HPDE6-E6E7 (cell line): ENCODE data around the gene METAP1.
"Not testable (repeated sequence)": the region's sequence is repeated elsewhere in the genome, so short reads cannot be mapped to it uniquely, and the experiment has no call there.

ENCODE experiments used
- DNase-seq: peaks from one replicate; pipeline ENCODE4 v3.0.0; 2011; ENCODE audit warnings: missing footprints; ENCODE audit errors: extremely low spot score

The METAP1 gene

DNA sequence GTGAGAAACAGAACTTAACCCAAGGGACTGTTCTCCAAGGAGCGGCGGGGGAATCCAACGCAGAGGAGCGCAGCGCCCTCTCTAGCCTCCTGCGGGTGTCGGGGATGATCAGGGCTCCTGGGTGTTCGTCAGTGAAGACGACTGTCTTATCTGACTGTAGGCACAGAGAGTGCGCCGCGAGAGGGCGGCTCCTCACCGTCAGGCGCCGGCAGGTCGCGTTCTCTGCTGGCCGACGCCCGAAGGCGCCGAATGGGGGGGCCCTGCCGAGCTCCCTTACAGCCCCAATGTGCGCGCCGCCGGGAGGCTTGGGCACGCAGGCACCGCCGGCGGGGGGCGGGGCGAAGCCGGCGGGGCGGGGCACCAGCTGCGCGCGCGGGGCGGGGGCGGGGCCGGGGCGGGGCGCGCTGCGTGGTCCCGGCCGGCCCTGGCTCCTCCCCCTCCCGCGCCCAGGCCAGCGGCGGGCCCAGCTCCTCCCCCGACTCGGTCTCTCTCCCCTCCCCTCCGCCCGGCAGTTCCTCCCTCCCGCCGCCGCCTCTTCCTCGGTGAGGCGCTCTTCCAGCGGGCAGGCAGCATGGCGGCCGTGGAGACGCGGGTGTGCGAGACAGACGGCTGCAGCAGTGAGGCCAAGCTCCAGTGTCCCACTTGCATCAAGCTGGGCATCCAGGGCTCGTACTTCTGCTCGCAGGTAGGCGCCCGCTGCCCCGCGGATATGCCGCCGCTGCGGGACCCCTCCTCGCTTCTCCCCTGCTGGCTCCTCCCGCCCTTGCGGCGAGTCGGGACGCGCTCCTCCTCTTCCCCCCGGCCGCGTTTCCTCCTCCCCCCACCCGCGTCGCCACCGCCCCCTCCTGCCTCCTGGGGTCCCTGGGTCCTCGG, at the start of gene METAP1:
Gene METAP1 (plus strand): TSS at position 539 of the 873 bp plus-strand sequence. CDS start 33 bp downstream, at position 572.
- peak; percentile 94 for DNase-seq

DNA sequence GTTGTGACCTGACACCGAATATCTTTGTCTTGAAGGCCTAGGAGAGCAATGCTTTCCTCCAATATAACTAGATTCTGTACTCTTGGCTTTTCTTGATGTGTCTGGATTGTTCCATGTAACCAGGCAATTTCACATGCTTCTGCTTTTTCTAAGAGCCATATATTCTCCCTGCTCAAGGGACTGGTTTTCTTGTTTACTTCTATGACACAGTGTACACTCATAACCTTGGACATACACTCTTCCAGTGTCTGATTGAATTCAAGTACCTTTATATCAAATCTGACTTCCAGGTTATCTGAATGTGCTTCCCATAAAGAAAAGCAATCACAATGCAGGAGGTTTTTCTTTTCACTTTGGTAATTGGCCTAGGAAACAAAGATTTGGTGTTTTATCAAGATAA, 49.2 kb upstream of the METAP1 start:
- DNase-seq: no peak

DNA sequence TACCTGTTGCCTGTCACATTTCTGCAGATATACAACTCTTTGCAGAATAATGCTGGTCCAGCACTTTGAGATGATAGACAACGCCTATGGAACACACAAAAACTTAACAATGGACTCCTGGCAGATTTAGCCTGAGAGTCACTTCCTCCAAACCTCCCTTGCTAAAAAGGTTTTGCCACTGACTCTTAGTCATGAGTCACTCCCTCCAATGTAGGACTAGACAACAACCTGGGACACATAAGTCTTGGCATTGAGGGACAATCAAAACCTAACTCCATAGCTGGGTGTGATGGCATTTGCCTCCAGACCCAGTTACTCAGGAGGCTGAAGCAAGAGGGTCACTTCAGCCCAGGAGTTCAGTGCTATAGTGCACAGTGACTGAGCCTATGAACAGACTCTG, 44.6 kb upstream of the METAP1 start:
- DNase-seq: no peak

DNA sequence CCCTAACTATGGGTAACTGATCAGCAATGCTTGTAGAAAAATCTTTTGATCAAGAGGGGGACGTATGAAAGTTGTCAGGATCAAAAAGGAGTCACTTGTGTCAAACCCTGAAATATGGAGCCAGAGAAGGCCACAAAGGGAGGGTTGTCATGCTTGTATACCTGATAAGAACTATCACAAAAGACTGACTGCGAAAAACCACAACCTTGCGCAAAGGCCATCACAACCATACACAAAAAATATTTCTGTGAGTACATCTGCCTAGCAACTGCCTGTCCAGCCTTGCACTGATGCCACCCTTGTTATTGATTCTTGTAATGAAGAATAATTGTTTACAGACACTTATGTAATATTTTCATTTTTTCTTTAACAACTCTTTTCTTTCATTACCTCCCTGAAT, 43.8 kb upstream of the METAP1 start:
- no peak for DNase-seq

DNA sequence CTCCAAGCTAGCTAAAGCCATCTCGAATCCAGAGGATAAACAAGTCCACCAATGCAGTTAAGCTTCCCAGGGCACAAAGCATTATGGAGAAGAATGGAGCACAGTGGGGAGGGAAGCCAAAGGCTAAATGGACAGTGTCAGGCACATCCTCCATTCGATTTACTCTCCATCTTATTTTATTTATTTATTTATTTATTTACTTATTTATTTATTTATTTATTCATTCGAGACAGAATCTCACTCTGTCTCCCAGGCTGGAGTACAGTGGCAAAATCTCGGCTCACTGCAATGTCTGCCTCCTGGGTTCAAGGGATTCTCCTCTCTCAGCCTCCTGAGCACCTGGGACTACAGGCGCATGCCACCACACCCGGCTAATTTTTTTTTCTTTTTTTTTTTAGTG, 40.3 kb upstream of the METAP1 start:
- no peak for DNase-seq

DNA sequence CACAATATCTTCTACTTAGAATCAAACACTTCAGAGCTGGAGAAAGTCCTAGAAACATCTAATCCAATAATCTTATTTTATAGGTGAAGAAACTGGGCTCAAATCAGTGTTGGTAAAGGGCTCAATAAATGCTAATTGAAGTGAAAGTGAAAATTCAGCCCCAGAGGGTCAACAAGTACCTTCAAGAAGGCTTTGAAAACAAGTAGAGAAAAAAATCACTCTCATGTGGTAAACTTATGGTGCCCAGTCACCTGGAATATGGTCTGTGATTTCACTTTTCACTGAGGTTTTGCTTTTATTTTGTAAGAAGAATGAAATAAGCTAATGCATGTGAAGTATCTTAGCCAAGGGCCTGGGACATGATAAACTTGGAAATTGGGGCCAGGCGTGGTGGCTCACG, 37.5 kb upstream of the METAP1 start:
- DNase-seq: no peak

DNA sequence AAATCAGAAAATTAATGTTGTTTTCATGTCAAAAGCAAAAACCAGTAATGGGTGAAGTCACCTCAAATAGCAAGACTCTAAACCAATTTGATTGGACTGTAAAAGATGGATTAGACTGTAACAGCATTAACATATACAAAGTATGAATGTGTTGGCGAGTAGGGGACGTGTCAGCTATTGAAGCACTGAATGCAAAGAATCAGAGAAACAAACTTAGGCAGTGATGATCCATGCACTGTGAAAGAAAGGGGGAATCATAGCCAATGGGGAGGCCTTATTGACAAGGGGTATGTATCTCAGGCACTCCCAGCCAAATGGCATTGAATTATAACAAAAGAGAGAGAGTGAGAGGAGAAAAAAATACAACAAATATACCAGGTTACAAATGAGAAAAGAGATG, 36.1 kb upstream of the METAP1 start:
- no peak for DNase-seq

DNA sequence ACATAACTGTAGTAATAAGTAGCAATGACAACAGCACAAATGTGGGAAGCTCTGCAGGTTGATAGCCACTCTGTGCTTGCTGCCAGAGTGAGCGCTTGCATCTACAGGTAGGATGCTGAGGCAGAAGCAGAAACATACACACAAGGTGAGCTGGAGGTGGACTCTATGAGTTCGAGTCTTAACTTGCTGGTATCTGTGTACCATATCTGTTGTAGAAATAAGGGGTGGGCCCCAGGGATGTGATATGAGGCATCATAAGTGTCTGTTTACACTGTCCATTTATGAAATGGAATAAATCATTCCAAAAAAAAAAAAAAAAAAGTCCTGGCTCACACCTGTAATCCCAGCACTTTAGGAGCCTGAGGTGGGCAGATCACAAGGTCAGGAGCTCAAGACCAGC, 33.8 kb upstream of the METAP1 start:
- no peak for DNase-seq

DNA sequence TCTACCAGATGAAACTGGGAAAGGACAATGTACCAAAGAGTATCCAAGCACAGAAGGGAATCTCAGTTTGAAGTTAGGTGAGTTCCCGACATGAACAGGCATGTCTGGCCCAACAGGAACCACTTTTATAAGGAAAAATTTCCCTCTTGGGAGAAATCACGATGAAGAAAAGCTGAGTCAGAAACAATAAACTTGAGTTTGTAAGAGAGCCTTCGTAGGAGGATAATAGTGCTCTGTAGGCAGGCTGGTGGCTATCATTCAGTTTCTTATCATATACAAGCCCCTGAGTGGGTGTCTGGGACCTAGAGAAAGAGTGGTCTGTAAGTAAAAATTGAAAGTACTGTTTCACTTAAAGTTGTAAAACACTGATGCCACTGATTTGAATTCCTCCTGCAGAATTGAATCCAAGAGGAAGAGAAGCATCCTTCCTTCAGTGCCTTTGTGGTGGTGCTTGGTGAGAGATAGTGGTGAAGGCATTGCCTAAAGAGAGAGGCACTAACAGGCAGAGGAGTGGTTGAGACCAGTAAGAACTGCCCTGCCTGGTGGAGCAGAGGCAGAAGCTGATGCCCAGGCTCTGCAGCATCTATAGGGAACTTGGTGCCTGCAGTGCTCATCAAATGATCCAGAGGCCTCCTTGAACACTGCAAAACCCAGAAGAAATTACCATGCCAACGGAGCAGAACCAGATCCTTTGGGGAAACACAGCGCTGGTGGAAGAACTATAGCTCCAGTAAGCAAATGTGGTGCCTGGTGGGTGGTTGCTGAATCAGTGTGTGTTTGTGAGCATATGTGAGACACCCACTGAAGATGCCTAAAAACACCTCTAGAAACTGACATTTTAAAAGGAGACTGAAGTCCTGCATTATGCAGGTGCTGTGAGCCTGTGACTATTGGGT, 31.7 kb upstream of the METAP1 start:
- DNase-seq: peak; percentile 40

DNA sequence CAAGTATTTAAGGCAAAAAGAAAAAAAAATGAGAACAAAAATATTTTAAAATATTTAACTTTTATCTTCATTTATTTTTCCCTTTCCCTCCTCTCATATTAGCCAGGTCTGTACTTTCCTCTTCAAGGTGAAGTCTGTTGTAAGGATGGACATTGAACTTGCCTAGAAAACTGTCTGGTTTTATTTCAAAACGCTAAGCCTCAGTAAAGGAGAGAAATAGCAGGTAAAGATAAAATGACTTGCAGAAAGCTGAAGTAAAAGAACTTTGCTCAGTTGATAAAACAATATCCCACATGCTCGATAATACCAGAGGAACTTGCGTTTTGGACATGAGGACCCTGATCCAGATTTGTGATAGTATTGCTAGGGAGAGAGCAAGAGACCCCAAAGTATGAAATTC, 28.6 kb upstream of the METAP1 start:
- DNase-seq: no peak

DNA sequence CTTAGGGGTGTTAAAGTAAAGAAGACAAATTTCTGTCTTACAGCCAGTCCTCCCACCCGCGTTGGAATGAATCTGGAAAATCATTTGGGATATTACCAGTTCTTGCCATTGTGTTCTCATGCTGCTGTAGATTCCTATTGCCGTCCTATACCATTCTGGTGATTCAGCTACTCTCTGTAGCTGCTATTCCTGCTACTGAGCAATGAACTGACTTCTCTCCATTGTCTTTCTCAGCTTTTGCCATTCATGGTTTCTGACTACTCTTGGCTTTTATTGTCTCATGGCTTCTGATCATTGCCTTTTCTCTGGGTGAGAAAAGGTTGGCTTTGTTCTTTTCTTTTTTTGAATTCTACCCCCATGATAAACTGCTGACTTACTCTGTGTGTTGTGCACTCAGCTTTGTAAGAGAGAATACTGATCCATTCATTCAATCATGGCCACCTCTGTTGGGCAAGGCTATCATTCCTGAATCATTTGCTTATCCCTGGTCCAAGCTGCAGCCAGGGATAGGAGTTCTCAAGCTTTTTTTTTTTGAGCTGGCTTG, 27.7 kb upstream of the METAP1 start:
- no peak for DNase-seq

DNA sequence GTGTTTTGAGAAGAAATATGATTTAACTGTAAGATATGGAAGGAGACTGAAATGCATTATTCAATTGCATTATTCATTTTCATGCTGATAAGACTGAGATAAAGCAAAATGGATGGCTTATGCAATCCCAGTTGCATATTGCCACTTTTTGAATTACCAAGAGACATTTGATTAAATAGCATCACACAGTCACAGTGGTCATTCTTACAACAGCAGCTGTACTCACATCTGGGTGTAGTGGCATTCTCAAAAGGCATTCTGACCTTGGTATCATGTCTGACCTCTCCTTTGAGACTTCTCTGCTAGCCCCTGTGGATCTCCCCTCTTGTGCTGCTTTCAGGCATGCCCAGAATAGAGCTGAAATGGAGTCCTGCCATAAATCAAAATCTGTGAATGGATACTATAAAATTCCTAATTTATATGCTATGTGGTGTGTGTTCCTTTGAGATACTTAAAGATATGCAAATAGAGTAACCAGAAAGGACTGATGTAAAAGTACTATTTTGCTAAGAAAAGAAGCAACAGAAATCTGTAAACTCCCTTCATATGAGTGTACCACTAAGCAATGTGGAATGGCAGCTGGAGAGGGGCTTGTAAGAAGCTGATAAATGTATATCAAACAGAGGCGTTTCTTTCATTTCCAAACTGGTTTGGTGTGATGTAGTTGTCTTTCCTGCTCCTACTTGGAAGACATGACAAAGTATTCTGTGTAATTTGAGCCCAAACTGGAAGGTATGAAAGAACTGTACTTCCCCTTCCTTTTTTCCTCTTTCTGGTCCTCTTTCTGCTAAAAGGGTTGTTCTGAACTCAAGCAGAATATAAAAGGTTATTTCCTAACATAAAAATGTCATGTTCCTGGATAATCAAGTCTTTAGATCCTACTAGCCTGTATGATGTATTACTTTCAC, 25.4 kb upstream of the METAP1 start:
- no peak for DNase-seq

DNA sequence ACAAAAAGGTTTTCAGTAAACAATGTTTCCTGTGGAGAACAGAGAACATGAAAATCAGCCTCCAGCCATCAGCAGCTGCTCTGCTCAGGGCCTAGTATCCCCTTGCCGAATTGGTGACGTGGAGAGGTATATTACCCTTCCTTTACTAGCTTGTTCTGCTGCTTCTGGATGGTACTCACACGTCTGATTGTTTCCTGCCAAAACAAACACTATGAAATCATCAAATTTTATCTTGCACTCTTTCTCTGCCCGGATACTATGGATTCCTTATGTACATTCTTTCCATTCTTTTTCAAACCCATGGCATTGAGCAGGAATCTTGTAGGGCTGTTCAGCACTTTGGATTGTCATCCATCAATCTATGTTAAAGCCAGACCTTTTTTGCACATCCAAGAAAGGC, 18.8 kb upstream of the METAP1 start:
- no peak for DNase-seq

DNA sequence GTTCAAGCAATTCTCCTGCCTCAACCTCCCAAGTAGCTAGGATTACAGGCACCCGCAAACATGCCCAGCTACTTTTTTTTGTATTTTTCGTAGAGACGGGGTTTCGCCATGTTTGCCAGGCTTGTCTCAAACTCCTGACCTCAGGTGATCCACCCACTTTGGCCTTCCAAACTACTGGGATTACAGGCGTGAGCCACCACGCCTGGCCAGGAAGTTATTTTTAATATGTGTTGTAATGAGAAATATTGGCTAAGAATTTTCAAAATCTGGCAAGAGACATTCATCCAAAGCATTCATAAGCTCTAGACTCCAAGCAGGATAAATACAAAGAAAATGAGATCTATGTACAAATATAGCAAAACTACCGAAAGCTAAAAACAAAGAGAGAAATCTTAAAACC, 18.0 kb upstream of the METAP1 start:
- DNase-seq: no peak

DNA sequence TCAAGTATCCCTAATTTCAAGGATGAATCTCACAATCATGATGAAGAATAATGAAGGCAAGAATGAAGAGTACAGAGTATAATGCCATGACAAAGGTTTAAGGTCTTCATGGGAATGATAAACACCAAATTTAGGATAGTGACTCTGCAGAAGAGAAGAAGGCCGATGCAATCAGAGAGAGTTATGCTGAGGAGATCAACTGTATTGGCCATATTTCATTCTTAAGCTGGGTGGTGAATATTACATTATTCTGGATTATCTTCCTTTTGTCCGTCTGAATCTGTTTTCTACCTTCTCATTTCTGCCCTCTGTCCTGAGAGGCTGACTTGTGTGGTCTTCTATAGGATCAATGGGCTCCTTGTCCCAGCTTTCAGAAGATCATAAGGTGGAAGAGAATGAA, 7.8 kb upstream of the METAP1 start:
- no peak for DNase-seq

DNA sequence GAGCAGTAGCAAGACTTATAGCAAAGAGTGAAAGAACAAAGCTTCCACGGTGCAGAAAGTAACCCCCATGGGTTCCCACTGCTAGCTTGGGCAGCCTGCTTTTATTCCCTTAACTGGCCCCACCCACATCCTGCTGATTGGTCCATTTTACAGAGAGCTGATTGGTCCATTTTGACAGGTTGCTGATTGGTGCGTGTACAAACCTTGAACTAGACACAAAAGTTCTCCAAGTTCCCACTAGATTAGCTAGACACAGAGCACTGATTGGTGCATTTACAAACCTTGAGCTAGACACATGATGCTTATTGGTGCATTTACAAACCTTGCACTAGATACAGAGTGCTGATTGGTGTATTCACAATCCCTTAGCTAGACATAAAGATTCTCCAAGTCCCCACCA, 2.7 kb upstream of the METAP1 start:
- not testable (repeated sequence) for DNase-seq

DNA sequence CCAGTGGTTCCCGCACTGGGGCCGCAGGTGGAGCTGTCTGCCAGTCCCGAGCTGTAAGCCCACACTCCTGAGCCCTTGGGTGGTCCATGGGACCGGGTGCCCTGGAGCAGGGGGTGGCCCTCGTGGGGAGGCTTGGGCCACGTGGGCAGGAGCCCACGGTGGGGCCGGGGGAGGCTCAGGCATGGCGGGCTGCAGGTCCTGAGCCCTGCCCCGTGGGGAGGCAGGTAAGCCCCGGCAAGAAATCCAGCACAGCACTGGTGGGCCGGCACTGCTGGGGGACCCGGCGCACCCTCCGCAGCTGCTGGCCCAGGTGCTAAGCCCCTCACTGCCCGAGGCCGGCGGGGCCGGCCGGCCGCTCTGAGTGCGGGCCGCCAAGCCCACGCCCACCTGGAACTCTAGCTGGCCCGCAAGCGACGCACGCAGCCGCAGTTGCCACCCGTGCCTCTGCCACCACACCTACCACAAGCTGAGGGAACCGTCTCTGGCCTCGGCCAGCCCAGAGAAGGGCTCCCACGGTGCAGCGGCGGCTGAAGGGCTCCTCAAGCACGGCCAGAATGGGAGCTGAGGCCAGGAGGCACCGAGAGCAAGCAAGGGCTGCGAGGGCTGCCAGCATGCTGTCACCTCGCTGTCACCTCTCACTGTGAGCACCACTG, 2.0 kb upstream of the METAP1 start:
- DNase-seq: no peak

DNA sequence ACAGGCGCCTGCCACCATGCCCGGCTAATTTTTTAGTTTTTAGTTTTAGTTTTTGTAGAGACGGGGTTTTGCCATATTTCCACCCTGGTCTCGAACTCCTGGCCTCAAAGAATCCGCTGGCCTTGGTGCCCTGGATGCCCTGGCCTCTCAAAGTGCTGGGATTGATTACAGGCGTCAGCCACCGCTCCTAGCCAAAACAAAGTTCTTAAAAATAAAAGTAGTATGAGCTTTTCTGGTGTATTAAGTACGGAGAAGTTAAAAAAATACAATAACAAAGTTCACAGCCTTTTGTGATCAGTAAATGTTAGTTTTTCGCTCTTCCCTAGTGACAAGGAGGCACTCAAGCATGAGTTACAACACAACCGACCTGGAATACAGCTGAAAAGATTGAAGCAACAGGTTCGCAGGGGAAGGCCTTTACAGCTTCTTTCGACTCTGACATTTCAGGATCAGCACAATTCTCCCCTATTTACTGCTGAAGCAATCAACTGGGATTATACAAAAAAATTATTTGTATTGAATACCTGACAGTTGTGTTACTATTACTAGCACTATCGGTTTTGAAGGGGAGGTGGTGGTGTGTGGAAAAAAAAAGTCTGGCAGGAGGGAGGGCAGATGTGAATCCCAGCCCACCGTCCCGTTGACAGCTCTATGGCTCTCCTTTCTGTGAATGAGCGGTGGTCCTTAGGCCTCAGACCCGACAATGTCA, 893 bp upstream of the METAP1 start:
- DNase-seq: no peak

DNA sequence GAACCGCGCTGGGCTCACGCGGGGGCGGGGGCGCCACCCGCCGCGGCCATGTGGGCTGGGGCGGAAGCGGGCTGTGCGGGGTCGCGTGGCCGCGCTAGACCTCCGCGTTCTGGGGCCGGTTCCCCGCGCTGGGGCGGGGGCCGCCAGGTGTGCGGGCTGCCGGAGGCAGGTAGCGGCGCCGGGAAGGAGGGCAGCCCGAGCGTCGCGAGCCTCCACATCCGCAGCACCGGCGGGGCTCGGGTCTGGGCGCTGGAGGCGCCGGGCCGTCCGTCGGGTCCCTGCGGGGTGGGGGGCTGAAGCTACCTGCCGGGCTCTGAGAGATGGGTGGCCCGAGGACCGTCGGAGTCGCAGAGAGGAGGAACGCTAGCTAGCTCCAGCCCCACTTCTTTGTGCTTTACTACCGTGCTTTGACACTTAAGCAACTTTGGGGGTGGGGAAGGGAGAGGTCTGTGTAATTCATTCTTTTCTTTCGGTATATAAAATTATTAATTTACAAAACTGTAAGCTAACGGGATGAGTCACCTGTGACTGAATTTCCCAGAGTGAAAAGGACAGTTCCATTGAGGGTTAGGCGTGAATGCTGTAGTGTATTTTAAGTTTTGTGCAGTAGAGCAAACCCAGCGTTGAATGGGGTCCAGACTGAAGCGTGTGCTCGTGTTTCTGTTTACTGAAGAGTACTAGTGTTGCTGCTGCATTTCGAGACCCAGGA, 689 bp downstream of the METAP1 start:
- peak; percentile 21 for DNase-seq

DNA sequence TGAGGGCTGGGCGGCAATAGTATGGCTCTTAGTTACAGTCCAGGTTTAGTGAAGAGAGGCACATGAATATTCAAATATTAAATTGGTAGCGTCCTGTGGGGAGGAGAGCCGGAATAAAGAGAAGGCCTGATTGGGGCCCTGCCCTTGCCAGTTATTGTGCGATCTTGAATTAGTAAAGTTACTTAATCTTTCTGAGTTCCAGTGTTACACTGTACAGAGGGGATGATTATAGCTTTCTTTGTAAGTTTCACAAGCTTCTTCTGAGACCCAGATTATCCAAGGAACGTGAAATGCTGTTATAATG, 1.2 kb downstream of the METAP1 start:
- DNase-seq: no peak
